Lung (tissue), 12 donors: ENCODE data around the gene HAX1. TPM values are rescaled to one million over a fixed set of nuclear protein-coding genes. Genes with fewer than 3 reads are reported as not detected.
"Not testable (repeated sequence)": the region's sequence is repeated elsewhere in the genome, so short reads cannot be mapped to it uniquely, and the experiment has no call there.

Experiments used
- ATAC-seq: fragments of 200-7000 bp; cut with Tn5 transposase; one replicate; pipeline ENCODE4 v1.9.1; 2020; ENCODE audit warnings: moderate number of reproducible peaks; ENCODE audit not compliant: insufficient read depth, low FRiP score
- DNase-seq, 3 donors: peaks; one replicate each; pipeline ENCODE4 v3.0.0-alpha.2; 2013 to 2017
- H3K27ac ChIP-seq, 2 donors: one replicate each; pipeline ENCODE4 v1.5.1; 2013; ENCODE audit warnings: mild to moderate bottlenecking in 2 of 2, moderate library complexity in 2 of 2, control low read depth in 1 of 2, inconsistent platforms in 1 of 2, low read depth in 1 of 2, low read length in 1 of 2
- H3K27me3 ChIP-seq, 3 donors: one replicate each; pipeline ENCODE4 v1.5.1; 2013; ENCODE audit warnings: low read length in 2 of 3; ENCODE audit not compliant: control insufficient read depth in 3 of 3, insufficient read depth in 3 of 3
- H3K36me3 ChIP-seq, 4 donors: one replicate each; pipeline ENCODE4 v1.5.1; 2013; ENCODE audit warnings: low read length in 4 of 4, mild to moderate bottlenecking in 1 of 4, moderate library complexity in 1 of 4; ENCODE audit not compliant: control insufficient read depth in 4 of 4, insufficient read depth in 4 of 4
- H3K4me1 ChIP-seq, 5 donors: one replicate each; pipeline ENCODE4 v1.5.1; 2013; ENCODE audit warnings: low read length in 5 of 5, mild to moderate bottlenecking in 2 of 5, moderate library complexity in 1 of 5; ENCODE audit not compliant: control insufficient read depth in 5 of 5, insufficient read depth in 5 of 5
- H3K4me3 ChIP-seq: one replicate; pipeline ENCODE4 v1.5.1; 2013; ENCODE audit warnings: mild to moderate bottlenecking, control low read depth, moderate library complexity
- H3K9ac ChIP-seq, 2 donors: one replicate each; pipeline ENCODE4 v1.5.1; 2013; ENCODE audit warnings: low read length in 2 of 2, control low read depth in 1 of 2; ENCODE audit not compliant: insufficient read depth in 1 of 2
- H3K9me3 ChIP-seq, 4 donors: one replicate each; pipeline ENCODE4 v1.5.1; 2013; ENCODE audit warnings: low read length in 3 of 4, mild to moderate bottlenecking in 1 of 4, moderate library complexity in 1 of 4; ENCODE audit not compliant: control insufficient read depth in 4 of 4, insufficient read depth in 3 of 4
- WGBS, 2 donors: extraction: QIAGEN DNeasy Blood & Tissue Kit; methylation state at CpG; one replicate each; pipeline ENCODE4 v1.1.7; 2013; 5-methylcytosine and 5-hydroxymethylcytosine counted together
- polyA plus RNA-seq, 2 donors: library from polyadenylated mRNA; stranded (reverse); fragments of 200-250 nt; gene quantifications; one replicate each; pipeline ENCODE4 v1.2.1, GENCODE V29; 2013
- total RNA-seq, 2 donors: library from RNA; depleted of rRNA in 1 of 2; stranded (reverse); fragments of >200 nt in 1 of 2; gene quantifications; one replicate each; pipeline ENCODE4 v1.2.1, GENCODE V29; 2014 to 2021
- TF ChIP-seq, protein P1 (sequence below): IDR thresholded peaks from 2 replicates; pipeline ENCODE4 v1.5.1; 2012; ENCODE audit warnings: mild to moderate bottlenecking; ENCODE audit errors: control extremely low read depth, extremely low read depth
- donor health status: control.
- donor health status: control.
- donor health status: Bipolar disorder and iron deficiency.
- donor health status: healthy.
- donor health status: DM: yes; HTN: yes; CAD: no.

Gene HAX1
- total and polyA plus RNA-seq, 4 donors = 42.7 to 168 (median 89.5) TPM

DNA sequence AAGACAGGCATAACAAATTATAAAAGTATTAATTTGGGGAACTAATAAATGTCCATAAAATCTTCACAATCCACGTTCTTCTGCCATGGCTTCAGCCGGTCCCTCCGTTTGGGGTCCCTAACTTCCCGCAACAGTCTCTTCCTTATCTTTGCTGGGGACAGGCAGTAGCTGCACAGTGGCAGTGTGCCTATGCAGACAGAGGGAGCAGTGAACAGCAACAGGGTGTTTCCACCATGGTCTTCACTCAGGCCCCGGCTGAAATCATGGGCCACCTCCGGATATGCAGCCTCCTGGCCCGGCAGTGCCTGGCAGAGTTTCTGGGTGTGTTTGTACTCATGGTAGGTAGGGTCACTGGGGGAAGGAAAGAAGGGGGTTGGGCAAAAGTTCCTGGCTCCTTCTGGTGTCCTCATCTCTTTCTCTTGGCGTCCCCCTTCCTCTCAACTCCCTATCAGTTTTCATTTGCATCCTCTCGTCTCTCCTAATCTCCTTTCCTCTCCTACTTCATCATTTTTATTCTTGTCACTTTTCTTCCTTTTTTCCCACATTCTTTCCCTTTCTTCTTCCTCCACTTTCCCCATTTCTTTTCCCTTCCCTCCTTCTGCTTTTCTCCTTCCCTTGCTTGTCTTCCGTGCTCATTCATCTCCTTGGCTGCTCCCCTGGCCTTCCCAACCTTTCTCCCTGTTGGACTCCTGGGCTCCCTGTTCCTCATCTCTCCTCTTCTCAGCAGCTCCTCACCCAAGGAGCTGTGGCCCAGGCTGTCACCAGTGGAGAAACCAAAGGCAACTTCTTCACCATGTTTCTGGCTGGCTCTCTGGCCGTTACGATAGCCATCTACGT is 40.0 kb downstream of the HAX1 start:
- H3K9ac ChIP-seq, H3K36me3 ChIP-seq, H3K27me3 ChIP-seq, DNase-seq, ATAC-seq, H3K9me3 ChIP-seq, H3K4me1 ChIP-seq, H3K4me3 ChIP-seq, H3K27ac ChIP-seq: not testable (repeated sequence)
- whole genome bisulfite sequencing, 2 donors = 68 to 80% methylated on average over 13 of the region's 13 CpGs

DNA sequence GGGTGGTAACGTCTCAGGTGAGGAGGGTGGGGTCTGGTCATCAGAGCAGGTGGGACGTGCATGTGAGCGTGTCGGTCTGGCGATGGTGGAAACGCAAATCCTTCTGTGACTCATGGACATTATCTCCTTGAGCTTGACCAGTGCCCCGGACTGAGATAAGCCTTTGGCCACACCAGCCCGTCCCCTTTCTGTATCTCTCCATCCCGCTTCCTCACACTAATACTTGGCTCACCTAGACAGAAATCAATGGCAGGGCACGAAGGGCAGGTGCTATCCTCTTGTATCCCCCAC is 40.6 kb downstream of the HAX1 start:
- H3K27ac ChIP-seq = no peak overlapping the region
- 84 to 91% methylated on average over 10 of the region's 10 CpGs for WGBS, 2 donors
- no peak for ATAC-seq

DNA sequence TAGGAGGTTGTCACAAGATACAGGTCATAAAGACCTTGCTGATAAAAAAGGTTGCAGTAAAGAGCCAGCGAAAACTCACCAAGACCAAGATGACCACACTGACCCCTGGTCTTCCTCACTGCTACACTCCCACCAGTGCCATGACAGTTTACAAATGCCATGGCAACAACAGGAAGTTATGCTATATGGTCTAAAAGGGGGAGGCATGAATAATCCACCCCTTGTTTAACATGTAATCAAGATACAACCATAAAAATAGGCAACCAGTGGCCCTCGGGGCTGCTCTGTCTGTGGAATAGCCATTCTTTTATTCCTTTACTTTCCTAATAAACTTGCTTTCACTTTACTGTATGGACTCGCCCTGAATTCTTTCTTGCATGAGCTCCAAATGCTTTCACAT is 41.8 kb downstream of the HAX1 start:
- ATAC-seq, H3K9ac ChIP-seq, H3K27ac ChIP-seq, H3K36me3 ChIP-seq, H3K4me3 ChIP-seq, DNase-seq, H3K9me3 ChIP-seq, H3K27me3 ChIP-seq, H3K4me1 ChIP-seq: not testable (repeated sequence)
- WGBS, 2 donors = 82 to 89% methylated on average over 3 of the region's 3 CpGs

More for the DNA sequence above, 40.6 kb downstream of the HAX1 start:
- H3K36me3 ChIP-seq = no peaks in the 10 kb centered on the region
- TF ChIP-seq, protein P1, sequence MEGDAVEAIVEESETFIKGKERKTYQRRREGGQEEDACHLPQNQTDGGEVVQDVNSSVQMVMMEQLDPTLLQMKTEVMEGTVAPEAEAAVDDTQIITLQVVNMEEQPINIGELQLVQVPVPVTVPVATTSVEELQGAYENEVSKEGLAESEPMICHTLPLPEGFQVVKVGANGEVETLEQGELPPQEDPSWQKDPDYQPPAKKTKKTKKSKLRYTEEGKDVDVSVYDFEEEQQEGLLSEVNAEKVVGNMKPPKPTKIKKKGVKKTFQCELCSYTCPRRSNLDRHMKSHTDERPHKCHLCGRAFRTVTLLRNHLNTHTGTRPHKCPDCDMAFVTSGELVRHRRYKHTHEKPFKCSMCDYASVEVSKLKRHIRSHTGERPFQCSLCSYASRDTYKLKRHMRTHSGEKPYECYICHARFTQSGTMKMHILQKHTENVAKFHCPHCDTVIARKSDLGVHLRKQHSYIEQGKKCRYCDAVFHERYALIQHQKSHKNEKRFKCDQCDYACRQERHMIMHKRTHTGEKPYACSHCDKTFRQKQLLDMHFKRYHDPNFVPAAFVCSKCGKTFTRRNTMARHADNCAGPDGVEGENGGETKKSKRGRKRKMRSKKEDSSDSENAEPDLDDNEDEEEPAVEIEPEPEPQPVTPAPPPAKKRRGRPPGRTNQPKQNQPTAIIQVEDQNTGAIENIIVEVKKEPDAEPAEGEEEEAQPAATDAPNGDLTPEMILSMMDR = no peak
- no peaks in the 10 kb centered on the region for H3K27me3 ChIP-seq
- DNase-seq = no peak
- H3K9ac ChIP-seq = no peak overlapping the region
- no peaks in the 10 kb centered on the region for H3K4me1 ChIP-seq
- H3K4me3 ChIP-seq = no peak overlapping the region
- peaks cover 0 to 3% (median 0%) of the 10 kb centered on the region in 4 donors for H3K9me3 ChIP-seq

DNA sequence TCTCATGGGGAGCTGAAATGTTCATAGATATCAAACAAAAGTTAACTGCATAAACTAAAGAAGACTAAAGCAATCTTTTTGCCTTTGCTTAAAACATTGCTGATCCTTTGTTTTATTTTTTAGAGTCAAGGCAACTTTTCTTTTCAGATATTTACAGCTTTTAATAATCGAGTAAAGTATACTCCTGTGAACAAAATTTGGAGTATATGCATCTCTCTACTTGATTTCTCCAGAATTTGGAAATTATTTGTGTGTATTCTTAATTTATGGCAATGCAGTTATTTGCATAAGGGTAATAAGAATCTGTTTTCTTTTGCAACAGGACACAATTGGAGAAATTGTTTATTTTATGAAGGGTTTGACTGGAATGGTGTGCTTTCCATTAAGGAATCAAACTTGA is 44.3 kb downstream of the HAX1 start:
- no peak for DNase-seq
- Histone ChIP-seq H3K36me3 (no peaks in the 10 kb centered on the region), H3K27me3 (no peaks in the 10 kb centered on the region), H3K27ac (no peak overlapping the region), H3K4me3 (no peak overlapping the region), H3K9me3 (no peaks in the 10 kb centered on the region), H3K4me1 (no peaks in the 10 kb centered on the region), H3K9ac (no peak overlapping the region)
- WGBS, 2 donors = 40 to 91% methylated on average over 1 of the region's 1 CpG
- TF ChIP-seq, protein P1 = no peak
- ATAC-seq = no peak
